HCT116 (cell line): ENCODE data around the gene MYL4. TPM values are rescaled to one million over a fixed set of nuclear protein-coding genes. Genes with fewer than 3 reads are reported as not detected.

Experiments
- ATAC-seq: fragments of 200-7000 bp; cut with Tn5 transposase; 2 replicates; pipeline ENCODE4 v1.9.1; 2020; ENCODE audit warnings: mild to moderate bottlenecking, moderate library complexity
- BruUV-seq: library from RNA; stranded (reverse); fragments of 400-500 nt; replicated peaks from 2 replicates; lab custom pipeline; 2021; lab: Mats Ljungman, UMichigan
- CTCF ChIA-PET: fragments of 300-600 bp; sonication (Branson Sonifier 250); formaldehyde crosslinking; loops from one replicate; lab custom pipeline; 2021; ENCODE audit warnings: antibody characterized with exemption; lab: Charles Lee
- POLR2A ChIA-PET: fragments of 300-600, 350-600 bp; sonication (Branson Sonifier 250); formaldehyde crosslinking; loops from one replicate; lab custom pipeline; 2021; ENCODE audit warnings: antibody characterized with exemption; lab: Charles Lee
- RAD21 ChIA-PET, 2 experiments: fragments of 300-600 bp; sonication (Branson Sonifier 250); formaldehyde crosslinking; loops; one replicate each; lab custom pipeline; 2023; ENCODE audit warnings: low total read pairs in 2 of 2; ENCODE audit not compliant: uncharacterized antibody in 2 of 2, unreplicated experiment in 2 of 2, low non-redundant PET in 1 of 2; lab: Charles Lee
- DNase-seq: peaks from one replicate; pipeline ENCODE4 v3.0.0-alpha.2; 2010; ENCODE audit warnings: low read depth, low spot score
- H2AFZ ChIP-seq: fragments of 200-600 bp; shearing (Covaris generic), sonication (generic); 2 replicates; pipeline ENCODE4 v1.6.1; 2017; ENCODE audit warnings: low read depth, mixed run types, mixed read lengths, antibody characterized with exemption, low read length; ENCODE audit not compliant: poor library complexity, severe bottlenecking
- H3K27ac ChIP-seq: 2 replicates; pipeline ENCODE4 v1.5.1; 2012; ENCODE audit warnings: low read depth, low read length
- H3K27me3 ChIP-seq: fragments of 200-600 bp; sonication (generic); 2 replicates; pipeline ENCODE4 v1.6.1; 2016; ENCODE audit warnings: mixed run types, low read length, mixed read lengths; ENCODE audit not compliant: insufficient read depth
- H3K36me3 ChIP-seq, 2 experiments: fragments of 200-500 bp in 1 of 2; fragments of 200-600 bp in 1 of 2; sonication (Bioruptor generic) in 1 of 2; sonication (generic) in 1 of 2; 2 replicates each; pipeline versions ENCODE4 v1.5.1 to v1.6.1; 2014 to 2016; ENCODE audit warnings: low read length in 2 of 2, inconsistent platforms in 1 of 2, mixed read lengths in 1 of 2, mixed run types in 1 of 2; ENCODE audit not compliant: insufficient read depth in 2 of 2, control insufficient read depth in 1 of 2
- H3K4me1 ChIP-seq, 2 experiments: fragments of 200-600 bp in 1 of 2; sonication (generic) in 1 of 2; 2 replicates each; pipeline versions ENCODE4 v1.5.1 to v1.6.1; 2012 to 2017; ENCODE audit warnings: low read length in 2 of 2, inconsistent platforms in 1 of 2, mild to moderate bottlenecking in 1 of 2, mixed read lengths in 1 of 2, mixed run types in 1 of 2, moderate library complexity in 1 of 2; ENCODE audit not compliant: insufficient read depth in 2 of 2, control insufficient read depth in 1 of 2
- H3K4me2 ChIP-seq: fragments of 200-600 bp; sonication (generic); 2 replicates; pipeline ENCODE4 v1.6.1; 2017; ENCODE audit warnings: mixed run types, low read length, mixed read lengths
- H3K4me3 ChIP-seq, 2 experiments: fragments of 200-600 bp in 1 of 2; sonication (generic) in 1 of 2; replicated peaks in 1 of 2; 2 replicates each; pipeline ENCODE4 v1.5.1; 2011 to 2016; ENCODE audit warnings: low read length in 2 of 2, control low read depth in 1 of 2, low read depth in 1 of 2, mild to moderate bottlenecking in 1 of 2, mixed read lengths in 1 of 2, mixed run types in 1 of 2
- H3K79me2 ChIP-seq: fragments of 200-600 bp; sonication (generic); 2 replicates; pipeline ENCODE4 v1.6.1; 2017; ENCODE audit warnings: mild to moderate bottlenecking, mixed run types, low read length, moderate library complexity, mixed read lengths; ENCODE audit not compliant: insufficient read depth
- H3K9ac ChIP-seq: fragments of 200-600 bp; sonication (generic); 2 replicates; pipeline ENCODE4 v1.6.1; 2016; ENCODE audit warnings: low read length, mixed read lengths
- H3K9me2 ChIP-seq: fragments of 200-600 bp; sonication (generic), shearing (Covaris generic); 2 replicates; pipeline ENCODE4 v1.6.1; 2017; ENCODE audit warnings: mixed run types, mild to moderate bottlenecking, moderate library complexity; ENCODE audit not compliant: insufficient read depth
- H3K9me3 ChIP-seq, 2 experiments: fragments of 200-500 bp in 1 of 2; fragments of 200-600 bp in 1 of 2; sonication (Bioruptor generic) in 1 of 2; sonication (generic) in 1 of 2; 2 replicates each; pipeline ENCODE4 v1.6.1; 2014 to 2017; ENCODE audit warnings: low read length in 2 of 2, mixed read lengths in 2 of 2, inconsistent platforms in 1 of 2, low read depth in 1 of 2, mild to moderate bottlenecking in 1 of 2, mixed run types in 1 of 2, moderate library complexity in 1 of 2; ENCODE audit not compliant: control insufficient read depth in 1 of 2, insufficient read depth in 1 of 2
- H4K20me1 ChIP-seq: fragments of 200-600 bp; sonication (generic), shearing (Covaris generic); 2 replicates; pipeline ENCODE4 v1.6.1; 2017; ENCODE audit warnings: mixed run types, mild to moderate bottlenecking, moderate library complexity; ENCODE audit not compliant: insufficient read depth
- ELF1 ChIP-seq: IDR thresholded peaks from 2 replicates; pipeline ENCODE4 v1.6.1; 2012; ENCODE audit warnings: low read depth, borderline replicate concordance
- EZH2phosphoT487 ChIP-seq: fragments of 200-600 bp; IDR thresholded peaks from 2 replicates; pipeline ENCODE4 v1.6.1; 2018; ENCODE audit warnings: antibody characterized with exemption, borderline replicate concordance
- FOSL1 ChIP-seq: IDR thresholded peaks from 2 replicates; pipeline ENCODE4 v1.6.1; 2012; ENCODE audit warnings: low read depth
- JUND ChIP-seq: IDR thresholded peaks from 2 replicates; pipeline ENCODE4 v1.6.1; 2012
- POLR2A ChIP-seq: IDR thresholded peaks from 2 replicates; pipeline ENCODE4 v1.7.0; 2011; ENCODE audit warnings: borderline replicate concordance; ENCODE audit not compliant: insufficient read depth, insufficient read length; ENCODE audit errors: extremely low read depth
- POLR2AphosphoS5 ChIP-seq: IDR thresholded peaks from 2 replicates; pipeline ENCODE4 v1.6.1; 2011; ENCODE audit warnings: mild to moderate bottlenecking, low read depth, low read length, moderate library complexity
- SIN3A ChIP-seq: IDR thresholded peaks from 2 replicates; pipeline ENCODE4 v1.6.1; 2012; ENCODE audit warnings: low read depth
- SRF ChIP-seq: IDR thresholded peaks from 2 replicates; pipeline ENCODE4 v1.6.1; 2012; ENCODE audit warnings: low read depth
- TCF7L2 ChIP-seq: IDR thresholded peaks from 2 replicates; pipeline ENCODE4 v1.7.0; 2011; ENCODE audit warnings: borderline replicate concordance, inconsistent platforms; ENCODE audit not compliant: insufficient read depth, insufficient read length; ENCODE audit errors: extremely low read depth
- ZFX ChIP-seq: fragments of 450-650 bp; IDR thresholded peaks from 2 replicates; pipeline ENCODE4 v1.6.1; 2017
- intact Hi-C: fragments of 100-400 bp; cut with micrococcal nuclease; formaldehyde crosslinking; loops from 2 replicates; pipeline ENCODE4 v1.10.0; 2022
- total RNA-seq: library from RNA; stranded (reverse); gene quantifications from one replicate; pipeline ENCODE4 v1.2.1, GENCODE V29; 2021; ENCODE audit not compliant: unreplicated experiment
- TF ChIP-seq, protein P1 (sequence below): IDR thresholded peaks from 2 replicates; pipeline ENCODE4 v1.6.1; 2012
- TF ChIP-seq, protein P2 (sequence below): IDR thresholded peaks from 2 replicates; pipeline ENCODE4 v1.6.1; 2012; ENCODE audit warnings: low read depth

Gene MYL4
- total RNA-seq, 1 experiment from 2014 or later = 0.32 TPM

- ATAC-seq = no peak
- no peaks in the 10 kb centered on the region for H3K9me2 ChIP-seq
- H3K4me1 ChIP-seq = peaks cover 7 to 17% of the 10 kb centered on the region in 2 experiments
- H3K36me3 ChIP-seq = no peaks in the 10 kb centered on the region
- no peak overlapping the region for H3K9ac ChIP-seq
- H3K79me2 ChIP-seq = no peaks in the 10 kb centered on the region
- H4K20me1 ChIP-seq = no peaks in the 10 kb centered on the region
- intact Hi-C loops = loop anchor here (1.0 kb wide), 1 partner anchor 384 kb away; no protein-coding TSS in a partner anchor
- peak overlapping the region; percentile 83 for H2AFZ ChIP-seq
- TF ChIP-seq EZH2phosphoT487 (no peak), POLR2A (no peak), ELF1 (no peak), SRF (no peak), SIN3A (no peak), JUND (no peak), TCF7L2 (no peak), POLR2AphosphoS5 (no peak), ZFX (no peak), FOSL1 (no peak)
- TF ChIP-seq, protein P1, sequence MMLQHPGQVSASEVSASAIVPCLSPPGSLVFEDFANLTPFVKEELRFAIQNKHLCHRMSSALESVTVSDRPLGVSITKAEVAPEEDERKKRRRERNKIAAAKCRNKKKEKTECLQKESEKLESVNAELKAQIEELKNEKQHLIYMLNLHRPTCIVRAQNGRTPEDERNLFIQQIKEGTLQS = no peak
- TF ChIP-seq, protein P2, sequence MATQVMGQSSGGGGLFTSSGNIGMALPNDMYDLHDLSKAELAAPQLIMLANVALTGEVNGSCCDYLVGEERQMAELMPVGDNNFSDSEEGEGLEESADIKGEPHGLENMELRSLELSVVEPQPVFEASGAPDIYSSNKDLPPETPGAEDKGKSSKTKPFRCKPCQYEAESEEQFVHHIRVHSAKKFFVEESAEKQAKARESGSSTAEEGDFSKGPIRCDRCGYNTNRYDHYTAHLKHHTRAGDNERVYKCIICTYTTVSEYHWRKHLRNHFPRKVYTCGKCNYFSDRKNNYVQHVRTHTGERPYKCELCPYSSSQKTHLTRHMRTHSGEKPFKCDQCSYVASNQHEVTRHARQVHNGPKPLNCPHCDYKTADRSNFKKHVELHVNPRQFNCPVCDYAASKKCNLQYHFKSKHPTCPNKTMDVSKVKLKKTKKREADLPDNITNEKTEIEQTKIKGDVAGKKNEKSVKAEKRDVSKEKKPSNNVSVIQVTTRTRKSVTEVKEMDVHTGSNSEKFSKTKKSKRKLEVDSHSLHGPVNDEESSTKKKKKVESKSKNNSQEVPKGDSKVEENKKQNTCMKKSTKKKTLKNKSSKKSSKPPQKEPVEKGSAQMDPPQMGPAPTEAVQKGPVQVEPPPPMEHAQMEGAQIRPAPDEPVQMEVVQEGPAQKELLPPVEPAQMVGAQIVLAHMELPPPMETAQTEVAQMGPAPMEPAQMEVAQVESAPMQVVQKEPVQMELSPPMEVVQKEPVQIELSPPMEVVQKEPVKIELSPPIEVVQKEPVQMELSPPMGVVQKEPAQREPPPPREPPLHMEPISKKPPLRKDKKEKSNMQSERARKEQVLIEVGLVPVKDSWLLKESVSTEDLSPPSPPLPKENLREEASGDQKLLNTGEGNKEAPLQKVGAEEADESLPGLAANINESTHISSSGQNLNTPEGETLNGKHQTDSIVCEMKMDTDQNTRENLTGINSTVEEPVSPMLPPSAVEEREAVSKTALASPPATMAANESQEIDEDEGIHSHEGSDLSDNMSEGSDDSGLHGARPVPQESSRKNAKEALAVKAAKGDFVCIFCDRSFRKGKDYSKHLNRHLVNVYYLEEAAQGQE = no peak
- no peak for DNase-seq
- CTCF ChIA-PET = interaction anchor here (2.2 kb wide), 1 partner anchor 85 kb away, joined by 19 read pairs; no protein-coding TSS in a partner anchor
- RAD21 ChIA-PET = interaction anchor here in 1 of 2 experiments (0.9 kb wide), 1 partner anchor 85 kb away, joined by 3 read pairs; no protein-coding TSS in a partner anchor
- no peak overlapping the region for H3K4me2 ChIP-seq
- no peak overlapping the region for H3K27ac ChIP-seq
- peaks cover 0 to 5% of the 10 kb centered on the region in 2 experiments; a peak in 1 of 4 replicates for H3K9me3 ChIP-seq
- H3K4me3 ChIP-seq = no peak overlapping the region
- BruUV-seq = no TSS peak
- H3K27me3 ChIP-seq = no peaks in the 10 kb centered on the region
- POLR2A ChIA-PET = no interaction called here
These were observed 21.7 kb downstream of the MYL4 start for GRCh38 chr17:47230864-47231263.
